NCI-H146 (cell line): Measurements from ENCODE around the gene STEAP1.
A peak's percentile ranks its signal among the peaks of the same experiment; 100 is the strongest.
"Not testable (repeated sequence)": the region's sequence is repeated elsewhere in the genome, so short reads cannot be mapped to it uniquely, and the experiment has no call there.

Experiments used
- DNase-seq: peaks from one replicate; lab custom pipeline; 2025; lab: John Stamatoyannopoulos, UW

The STEAP1 gene

DNA sequence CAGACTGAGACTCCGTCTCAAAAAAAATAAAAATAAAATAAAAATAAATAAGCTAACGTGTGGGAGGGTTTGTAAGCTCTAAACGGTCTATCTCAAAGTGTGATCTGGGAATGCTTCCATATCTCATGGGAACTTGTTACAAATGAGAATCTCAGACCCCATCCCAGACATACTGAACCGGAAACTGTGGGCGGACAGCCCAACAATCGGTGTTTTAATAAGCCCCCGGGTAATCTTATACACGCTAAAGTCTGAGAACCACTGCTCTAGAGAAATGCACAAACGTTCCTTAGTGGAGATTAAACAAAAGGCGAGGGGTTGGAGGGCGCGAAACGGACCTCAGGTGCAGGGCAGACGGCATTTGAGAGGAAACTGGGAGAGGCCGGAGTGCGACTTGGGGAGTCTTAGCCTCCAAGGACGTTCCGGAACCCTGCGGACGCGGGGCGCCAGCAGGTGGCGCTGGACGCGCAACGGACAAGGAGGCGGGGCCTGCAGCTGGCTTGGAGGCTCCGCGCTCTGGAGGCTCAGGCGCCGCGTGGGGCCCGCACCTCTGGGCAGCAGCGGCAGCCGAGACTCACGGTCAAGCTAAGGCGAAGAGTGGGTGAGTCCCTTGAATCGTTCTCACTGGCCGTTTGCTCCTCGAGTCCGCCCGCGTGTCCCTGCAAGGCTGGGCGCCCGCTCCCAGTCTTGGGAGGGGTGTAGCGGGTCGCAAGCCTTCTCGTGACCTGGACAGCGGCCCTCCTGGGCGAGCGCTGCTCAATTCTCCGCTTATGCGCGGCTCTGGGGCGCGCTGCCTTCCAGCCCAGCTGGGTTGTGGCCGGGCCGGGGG is at the start of gene STEAP1:
STEAP1 (plus strand) TSS at position 527 of the 829 bp plus-strand sequence. CDS start 5,320 bp downstream, outside the sequence.
- peak; percentile 70 for DNase-seq

DNA sequence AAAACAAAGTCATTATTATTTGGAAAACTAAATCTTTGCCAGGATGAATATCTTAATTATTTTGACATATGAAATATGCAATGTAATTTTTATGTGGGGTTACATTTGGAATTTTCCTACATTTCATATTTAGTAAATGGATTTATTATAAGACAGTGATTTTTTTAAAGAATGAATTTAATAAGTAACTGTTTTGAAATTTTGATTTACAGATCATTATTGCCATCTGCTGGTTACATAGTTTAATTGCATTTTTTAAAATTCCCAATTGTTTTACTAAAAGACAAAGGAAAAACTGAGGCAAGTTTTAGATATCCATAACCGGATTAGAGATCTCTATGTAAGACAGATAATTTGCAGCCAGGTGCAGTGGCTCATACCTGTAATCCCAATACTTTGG is 39.3 kb upstream of the STEAP1 start:
- DNase-seq, result not testable (repeated sequence)

DNA sequence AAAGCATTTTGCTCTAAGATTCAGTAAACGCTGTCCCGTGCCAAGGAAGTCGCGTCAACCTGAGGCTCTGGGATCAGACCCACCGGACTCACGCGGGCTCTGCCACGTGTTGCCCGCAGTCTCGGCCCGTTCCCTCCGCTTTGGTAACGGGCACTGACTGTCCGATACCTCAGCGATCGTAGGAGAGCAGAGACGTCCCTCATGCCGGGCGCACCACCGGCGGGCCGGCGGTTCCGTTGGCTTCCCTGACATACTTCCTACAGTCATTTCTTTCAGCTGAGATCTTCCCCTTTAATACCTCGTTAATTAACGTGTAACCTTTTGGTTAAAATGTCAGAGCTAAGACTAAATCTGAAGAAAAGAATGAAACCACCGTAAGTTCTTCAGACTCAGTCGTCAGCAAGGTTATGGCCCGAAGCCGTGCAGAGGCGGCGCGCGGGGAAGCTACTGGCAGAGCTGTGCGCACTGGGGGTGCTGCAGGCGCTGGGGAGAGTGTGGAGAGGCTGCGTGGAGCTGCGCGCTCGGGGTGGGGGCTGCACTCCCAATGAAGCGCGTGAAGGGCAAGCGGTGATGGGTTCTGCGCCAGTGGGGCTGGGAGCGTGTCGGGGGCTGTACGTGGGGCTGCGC is 35.6 kb upstream of the STEAP1 start:
- DNase-seq, result not testable (repeated sequence)

DNA sequence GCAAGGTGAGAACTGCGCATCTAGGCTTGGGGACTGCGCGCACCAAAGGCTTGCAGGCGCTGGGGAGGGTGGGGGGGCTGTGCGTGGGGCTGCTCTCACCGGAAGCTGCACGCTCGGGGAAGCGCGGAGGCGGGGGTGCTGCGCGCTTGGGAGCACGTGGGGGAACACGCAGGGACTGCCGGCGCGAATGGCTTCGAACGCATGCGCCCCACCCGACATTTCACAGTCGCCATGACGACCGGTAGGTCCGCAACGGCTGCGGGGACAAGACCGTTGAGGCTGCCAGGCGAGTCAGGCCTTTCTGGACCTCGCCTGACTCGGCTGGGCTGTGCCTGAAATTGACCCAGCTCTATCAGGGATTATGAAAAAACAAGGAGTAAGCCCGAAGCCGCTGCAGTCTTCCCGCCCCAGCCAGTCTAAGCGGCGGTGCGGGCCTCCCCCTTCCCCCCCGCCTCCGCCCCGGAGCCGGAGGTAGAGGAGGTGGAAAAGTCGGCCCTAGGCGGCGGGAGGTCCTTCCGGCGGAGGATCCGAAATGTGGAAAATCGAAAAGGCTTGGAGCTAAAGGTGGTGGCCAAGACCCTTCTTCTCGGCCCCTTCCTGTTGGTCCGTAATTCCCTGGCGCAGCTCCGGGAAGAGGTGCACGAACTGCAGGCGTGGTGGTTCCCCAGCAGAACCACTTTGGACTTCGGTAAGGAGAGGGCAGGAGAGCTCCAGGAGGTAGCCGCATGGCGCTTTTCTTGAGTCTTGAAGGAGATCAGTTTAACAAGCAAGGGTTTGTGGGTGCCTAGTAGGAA is 34.9 kb upstream of the STEAP1 start:
- peak; percentile 36 for DNase-seq

DNA sequence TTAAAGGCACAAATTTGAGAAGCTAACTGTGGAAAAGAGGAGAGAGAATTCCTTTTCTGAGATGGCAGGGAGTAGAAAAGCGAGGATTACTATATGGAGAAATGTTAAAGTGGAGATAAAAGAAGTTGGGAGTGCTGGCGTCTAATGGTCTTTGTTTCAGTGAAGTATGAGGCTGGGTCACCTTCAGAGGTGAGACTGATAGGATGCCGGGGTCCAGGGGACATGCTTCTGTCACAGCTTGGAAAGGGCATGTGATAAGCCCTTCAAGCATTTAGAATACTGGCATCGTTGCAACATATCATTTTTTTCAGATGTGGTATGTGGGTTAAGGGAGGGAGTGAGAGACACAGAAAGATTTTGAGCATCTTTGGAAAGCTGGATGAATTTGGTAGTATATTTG is 34.1 kb upstream of the STEAP1 start:
- not testable (repeated sequence) for DNase-seq

DNA sequence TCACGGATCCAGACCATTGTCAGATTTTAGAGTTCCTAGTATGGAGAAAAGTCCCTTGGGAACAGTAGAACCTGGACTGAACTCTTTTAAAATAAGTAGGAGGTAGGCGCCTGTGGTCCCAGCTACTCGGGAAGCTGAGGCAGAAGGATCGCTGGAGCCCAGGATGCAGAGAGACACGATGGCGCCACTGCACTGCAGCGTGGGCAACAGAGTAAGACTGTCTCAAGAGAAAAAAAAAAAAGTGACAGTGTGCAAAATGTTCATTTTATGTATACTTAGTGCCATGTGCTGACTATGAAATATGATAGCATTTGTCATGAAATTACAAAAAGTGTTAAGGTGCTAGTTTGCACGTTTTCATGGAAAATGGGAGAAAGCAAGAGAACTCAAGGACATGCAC is 22.5 kb upstream of the STEAP1 start:
- not testable (repeated sequence) for DNase-seq

DNA sequence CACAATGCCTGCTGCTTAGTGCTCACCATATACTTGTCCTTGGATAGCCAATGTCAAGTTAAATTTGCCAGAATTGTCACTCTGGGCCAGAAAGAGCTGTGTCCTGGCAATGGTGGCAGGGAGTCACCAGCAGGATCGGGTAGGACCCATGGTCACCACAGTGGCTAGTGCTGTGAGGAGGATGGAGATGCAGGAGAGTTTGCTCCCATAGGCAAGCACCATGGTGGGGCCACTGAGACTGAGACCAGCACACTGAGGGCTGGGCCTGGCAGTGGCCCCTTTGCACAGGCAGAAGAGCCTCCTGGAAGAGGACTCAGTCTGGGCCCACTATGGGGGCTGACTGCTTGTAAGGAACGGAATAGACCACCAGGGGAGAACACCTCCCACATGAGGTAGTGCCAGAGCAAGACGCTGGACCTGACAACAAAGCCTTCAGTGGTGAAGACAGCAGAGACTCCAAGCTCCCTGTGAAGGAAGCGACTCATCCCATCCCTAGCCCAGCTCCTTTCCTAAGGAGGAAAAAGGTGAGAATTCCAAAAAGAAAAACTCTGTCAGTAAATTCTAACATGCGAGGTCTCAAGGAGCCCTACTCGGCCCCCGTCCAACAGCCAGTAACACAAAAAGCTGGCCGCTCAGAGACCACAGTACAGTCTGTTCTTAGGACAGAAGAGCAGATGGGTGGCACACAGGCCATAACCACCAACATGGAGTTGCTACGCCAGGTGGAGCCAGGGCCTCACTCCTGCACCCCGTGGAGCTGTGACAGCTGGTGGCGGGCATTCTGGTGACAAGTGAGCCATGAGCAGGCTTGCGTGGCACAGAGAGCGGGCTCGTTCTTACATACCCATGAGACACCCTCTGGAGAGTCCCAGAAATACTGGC is 6.9 kb upstream of the STEAP1 start:
- not testable (repeated sequence) for DNase-seq

DNA sequence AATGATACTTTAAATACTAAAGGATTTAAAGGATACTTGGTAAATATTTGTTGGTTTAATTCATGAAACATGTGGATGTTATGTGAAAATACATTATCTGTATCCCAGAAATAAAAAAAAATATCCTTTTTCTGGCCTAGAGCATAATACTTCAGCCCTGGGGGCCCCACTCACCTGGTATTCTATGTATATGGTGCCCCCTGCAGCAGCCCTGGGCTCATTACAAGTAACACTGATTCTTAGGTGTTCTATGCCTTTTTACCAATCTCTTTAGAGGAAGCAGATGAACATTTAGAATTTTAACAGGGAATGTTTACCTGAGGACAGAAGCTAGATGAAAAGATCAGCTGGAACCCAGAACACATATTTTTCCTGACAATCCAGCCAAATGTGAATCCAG is 4.8 kb upstream of the STEAP1 start:
- not testable (repeated sequence) for DNase-seq

DNA sequence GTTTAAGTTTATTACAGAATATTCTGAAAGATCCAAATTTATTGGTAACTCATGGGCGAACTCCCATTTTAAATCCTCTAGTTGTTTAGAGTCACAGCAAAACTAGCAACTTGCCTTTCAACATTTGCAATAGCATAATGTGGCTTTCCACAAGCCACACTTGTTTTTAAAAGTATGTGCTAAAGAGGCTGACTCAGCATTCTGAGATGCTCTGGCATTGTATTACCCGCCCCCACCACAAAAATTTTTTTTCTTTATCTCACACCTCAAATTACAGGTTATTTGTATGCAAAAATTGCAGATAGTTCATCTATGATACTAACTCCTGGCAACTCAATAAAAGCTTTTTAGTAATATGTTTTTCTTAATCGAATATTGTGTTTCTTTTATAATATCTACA is 2.4 kb upstream of the STEAP1 start:
- not testable (repeated sequence) for DNase-seq

DNA sequence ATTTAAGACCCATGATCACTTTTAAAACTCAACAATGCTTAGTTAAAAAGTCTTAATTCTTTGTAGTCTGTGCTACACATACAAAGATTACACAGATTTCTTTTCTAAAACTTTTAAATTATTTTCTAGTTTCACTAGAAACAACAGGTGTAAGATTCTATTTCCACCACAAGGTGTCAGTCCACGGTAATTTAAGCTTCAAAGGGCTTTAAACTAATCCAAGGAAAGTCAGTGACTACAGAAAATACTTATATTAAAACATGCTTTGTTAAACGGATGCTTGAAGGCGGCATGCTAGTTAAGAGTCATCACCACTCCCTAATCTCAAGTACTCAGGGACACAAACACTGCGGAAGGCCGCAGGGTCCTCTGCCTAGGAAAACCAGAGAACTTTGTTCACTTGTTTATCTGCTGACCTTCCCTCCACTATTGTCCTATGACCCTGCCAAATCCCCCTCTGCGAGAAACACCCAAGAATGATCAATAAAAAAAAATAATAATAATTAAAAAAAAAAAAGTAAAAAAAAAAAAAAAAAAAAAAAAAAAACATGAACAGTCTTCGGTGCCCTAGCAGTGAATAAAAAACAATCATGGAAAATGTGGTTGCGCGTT is 1.5 kb upstream of the STEAP1 start:
- peak; percentile 21 for DNase-seq

DNA sequence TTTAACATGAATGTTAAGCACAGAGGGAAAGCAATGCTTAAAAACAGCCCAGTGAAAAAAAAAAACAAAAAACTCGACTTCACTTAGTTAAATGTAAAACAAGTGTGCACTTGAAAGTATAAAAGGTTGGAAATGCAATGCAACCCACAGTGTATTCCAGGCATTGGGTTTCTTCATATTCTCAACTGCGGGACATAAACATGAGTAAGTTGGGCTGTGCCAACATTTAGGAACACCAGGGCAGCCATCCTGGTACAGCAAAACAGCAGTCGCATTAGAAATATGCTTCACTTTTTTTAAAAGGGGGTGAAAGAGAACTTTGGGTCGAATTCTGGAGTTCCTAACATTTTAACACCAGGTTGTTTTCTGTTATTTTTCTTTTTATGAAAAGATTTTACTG is 937 bp downstream of the STEAP1 start:
- no peak for DNase-seq

DNA sequence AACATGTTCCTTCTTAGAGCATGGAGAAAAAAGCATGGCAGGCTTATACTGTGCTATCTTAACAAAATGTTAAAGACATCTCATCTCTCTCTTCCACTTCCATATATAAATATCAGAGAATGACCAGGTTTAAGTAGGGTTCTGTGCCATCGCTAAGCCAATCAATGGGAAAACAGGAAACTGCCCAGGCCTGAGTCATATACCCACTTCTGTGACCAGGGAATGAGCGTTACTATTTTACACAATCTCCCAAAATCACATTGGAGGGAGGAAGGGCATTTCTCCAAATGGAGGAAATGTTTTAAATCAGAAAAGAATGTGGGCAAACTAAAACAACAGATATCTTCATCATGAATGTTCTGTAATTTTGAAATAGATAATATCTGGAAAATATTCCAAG is 3.1 kb downstream of the STEAP1 start:
- not testable (repeated sequence) for DNase-seq

DNA sequence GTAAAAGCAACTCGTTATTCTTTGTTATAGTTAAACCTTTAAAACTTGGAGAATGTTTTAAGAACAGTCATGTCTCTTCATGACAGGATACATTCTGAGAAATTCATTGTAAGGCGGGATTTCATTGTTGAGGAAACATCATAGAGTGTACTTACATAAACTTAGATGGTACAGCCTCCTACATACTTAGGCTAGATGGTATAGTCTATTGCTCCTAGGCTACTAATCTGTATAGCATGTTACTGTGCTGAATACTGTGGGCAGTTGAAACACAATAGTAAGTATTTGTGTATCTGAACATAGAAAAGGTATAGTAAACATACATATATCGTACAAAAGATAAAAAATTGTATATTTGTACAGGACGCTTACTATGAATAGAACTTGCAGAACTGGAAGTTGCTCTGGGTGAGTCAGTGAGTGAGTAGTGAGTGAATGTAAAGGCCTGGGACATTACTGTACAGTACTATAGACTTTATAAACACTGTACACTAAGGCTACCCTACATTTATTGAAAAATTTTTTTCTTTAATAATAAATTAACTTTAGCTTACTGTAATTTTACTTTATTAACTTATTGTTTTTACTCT is 3.6 kb downstream of the STEAP1 start:
- not testable (repeated sequence) for DNase-seq

DNA sequence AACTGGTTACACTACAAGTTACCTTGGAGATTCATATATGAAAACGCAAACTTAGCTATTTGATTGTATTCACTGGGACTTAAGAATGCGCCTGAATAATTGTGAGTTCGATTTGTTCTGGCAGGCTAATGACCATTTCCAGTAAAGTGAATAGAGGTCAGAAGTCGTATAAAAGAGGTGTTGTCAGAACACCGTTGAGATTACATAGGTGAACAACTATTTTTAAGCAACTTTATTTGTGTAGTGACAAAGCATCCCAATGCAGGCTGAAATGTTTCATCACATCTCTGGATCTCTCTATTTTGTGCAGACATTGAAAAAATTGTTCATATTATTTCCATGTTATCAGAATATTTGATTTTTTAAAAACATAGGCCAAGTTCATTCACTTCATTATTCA is 9.3 kb downstream of the STEAP1 start:
- no peak for DNase-seq

DNA sequence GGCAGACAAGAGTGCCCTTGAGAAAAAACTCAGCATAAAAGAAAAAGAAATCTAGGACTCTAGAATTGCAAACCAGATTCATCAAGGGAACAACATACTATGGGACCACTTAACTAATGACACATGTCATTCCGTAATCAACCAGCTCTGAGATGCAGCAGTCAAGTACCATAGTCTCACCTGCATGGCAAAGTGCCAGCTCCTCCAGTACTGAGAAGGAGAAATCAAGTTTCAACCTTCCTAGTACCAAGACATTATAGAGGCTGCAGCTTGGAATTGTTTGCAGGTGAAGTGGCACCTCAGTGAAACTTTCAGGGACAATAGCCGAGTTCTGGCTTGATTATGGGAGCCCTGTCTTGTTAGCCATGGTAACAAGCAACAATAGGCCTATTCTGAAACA is 11.5 kb downstream of the STEAP1 start:
- DNase-seq, result no peak

DNA sequence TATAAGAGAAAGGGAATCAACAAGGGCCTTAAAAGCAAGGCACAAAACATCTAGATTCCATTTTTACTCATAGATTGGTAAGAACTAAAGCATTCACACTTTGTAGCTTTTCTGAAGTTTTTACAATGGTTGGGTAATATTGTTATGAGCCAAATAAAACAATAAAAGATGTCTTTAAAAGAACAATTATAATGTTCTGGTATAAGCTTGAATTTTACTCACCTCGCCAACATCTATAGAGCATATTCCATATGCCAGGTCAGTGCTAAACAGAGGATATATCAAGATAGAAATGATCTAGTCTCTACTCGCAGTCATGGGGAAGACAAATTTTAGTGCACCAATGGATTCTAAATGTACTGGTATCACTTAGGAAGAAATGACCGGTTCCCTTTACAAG is 11.9 kb downstream of the STEAP1 start:
- no peak for DNase-seq

DNA sequence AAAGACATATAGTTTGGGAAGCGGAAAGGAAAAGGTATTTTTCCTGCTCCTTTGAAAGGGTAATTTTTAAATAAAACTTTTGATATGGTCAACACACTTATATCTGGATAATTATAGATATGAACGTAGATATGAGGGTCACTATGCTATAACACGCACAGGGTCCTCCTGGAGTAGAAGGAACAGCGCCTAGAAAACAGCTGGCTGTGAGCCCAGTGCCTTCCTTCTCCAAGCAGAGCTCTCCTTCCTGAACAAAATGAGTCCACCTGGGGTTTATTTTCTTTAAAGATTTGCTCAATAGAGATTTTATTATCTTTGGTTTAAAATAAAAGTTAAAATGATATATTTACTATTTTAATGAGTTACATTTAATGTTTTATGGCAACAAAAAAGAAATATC is 13.1 kb downstream of the STEAP1 start:
- DNase-seq, result no peak

DNA sequence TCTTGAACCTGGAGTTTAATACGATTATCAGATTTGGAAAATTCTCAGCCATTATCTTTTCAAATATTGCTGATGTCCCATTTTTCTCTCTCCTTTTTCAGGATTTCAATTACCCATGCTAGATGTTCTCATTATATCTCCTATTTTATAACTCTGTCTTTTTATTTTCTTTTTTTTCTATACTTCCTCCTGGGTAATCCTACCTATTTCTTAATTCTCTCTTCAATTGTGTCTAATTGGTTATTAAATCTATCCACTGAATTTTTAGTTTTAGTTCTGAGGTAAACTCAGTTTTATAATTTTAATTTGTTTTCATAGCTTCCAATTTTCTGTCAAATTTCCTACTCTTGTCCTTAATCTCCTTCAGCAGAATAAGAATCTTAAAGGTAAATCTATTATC is 15.6 kb downstream of the STEAP1 start:
- no peak for DNase-seq

DNA sequence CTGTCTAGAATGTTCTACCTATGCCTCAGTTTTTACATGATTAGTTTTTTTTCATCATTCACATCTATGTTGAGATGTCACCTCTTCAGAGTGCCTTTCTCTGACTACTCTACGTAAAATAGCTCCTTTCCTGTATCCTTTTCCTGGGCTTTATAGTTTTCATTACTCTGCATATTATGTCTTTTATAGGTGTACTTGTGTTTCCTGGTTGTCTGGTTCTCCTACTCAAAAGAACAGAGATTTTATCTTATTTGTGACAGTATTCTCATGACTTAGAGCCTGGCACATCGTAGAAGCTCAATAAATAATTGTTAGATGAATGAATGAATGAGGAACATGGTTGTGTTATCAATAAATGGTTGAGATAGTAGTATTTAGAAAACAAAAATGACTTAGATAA is 17.9 kb downstream of the STEAP1 start:
- no peak for DNase-seq

DNA sequence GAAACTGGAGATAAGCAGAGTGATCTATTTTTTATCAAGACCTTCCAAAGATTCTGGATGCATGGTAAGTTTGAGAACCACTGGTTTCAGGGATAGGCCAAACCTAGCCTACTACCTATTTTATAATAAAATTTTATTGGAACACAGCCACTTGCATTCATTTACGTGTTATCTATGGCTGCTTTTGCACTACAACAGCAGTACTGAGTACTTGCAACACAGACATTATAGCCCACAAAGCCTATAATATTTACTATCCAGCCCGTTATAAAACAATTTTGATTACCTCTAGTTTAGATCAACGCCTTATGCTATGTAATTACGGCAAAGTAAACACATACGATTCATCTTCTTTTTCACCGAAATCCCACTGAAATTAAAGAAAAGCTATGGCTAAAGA is 18.4 kb downstream of the STEAP1 start:
- no peak for DNase-seq
